Fibroblast of skin of scalp (primary cell): ENCODE results near the gene DDIT4L. TPM values are rescaled to one million over a fixed set of nuclear protein-coding genes. Genes with fewer than 3 reads are reported as not detected.
"Not testable (repeated sequence)": the region's sequence is repeated elsewhere in the genome, so short reads cannot be mapped to it uniquely, and the experiment has no call there.

ENCODE experiments used
- DNase-seq: peaks from one replicate; pipeline ENCODE4 v3.0.0-alpha.2; 2013
- polyA plus RNA-seq, 2 experiments: library from polyadenylated mRNA; unstranded; fragments of 120-200 nt; gene quantifications; one replicate each; pipeline ENCODE4 v1.2.1, GENCODE V29; 2013; ENCODE audit not compliant: insufficient read length in 2 of 2

DDIT4L gene
- polyA plus RNA-seq (2013, experiment 1 of 2; ENCODE audit: insufficient read length) = 0.07 TPM
- 0.71 TPM for polyA plus RNA-seq (2013, experiment 2 of 2; ENCODE audit: insufficient read length)

- peak; percentile 34 for DNase-seq
Measured at GRCh38 chr4:100189820-100190642, at the start of gene DDIT4L. Gene DDIT4L (minus strand): TSS chr4:100190468. CDS start chr4:100189983, 485 bp downstream.

GRCh38 chr4:100240008-100240407 lies 49.7 kb upstream of the DDIT4L start:
- DNase-seq = no peak

GRCh38 chr4:100224721-100225120 lies 34.5 kb upstream of the DDIT4L start:
- no peak for DNase-seq

GRCh38 chr4:100224160-100224559 lies 33.9 kb upstream of the DDIT4L start:
- DNase-seq = no peak

- DNase-seq = no peak
Measured at GRCh38 chr4:100208964-100209363, 18.7 kb upstream of the DDIT4L start.

- no peak for DNase-seq
Measured at GRCh38 chr4:100208459-100208858, 18.2 kb upstream of the DDIT4L start.

- no peak for DNase-seq
Measured at GRCh38 chr4:100206850-100207249, 16.6 kb upstream of the DDIT4L start.

GRCh38 chr4:100198061-100198460 lies 7.8 kb upstream of the DDIT4L start:
- DNase-seq = no peak

GRCh38 chr4:100196388-100197071 lies 6.3 kb upstream of the DDIT4L start:
- not testable (repeated sequence) for DNase-seq

GRCh38 chr4:100190643-100191600 lies 654 bp upstream of the DDIT4L start:
- no peak for DNase-seq

- no peak for DNase-seq
Measured at GRCh38 chr4:100188829-100189228, 1.4 kb downstream of the DDIT4L start.

GRCh38 chr4:100187781-100188180 lies 2.5 kb downstream of the DDIT4L start:
- no peak for DNase-seq

GRCh38 chr4:100184787-100185186 lies 5.5 kb downstream of the DDIT4L start:
- DNase-seq = no peak

- DNase-seq = no peak
Measured at GRCh38 chr4:100177855-100178254, 12.4 kb downstream of the DDIT4L start.

GRCh38 chr4:100177126-100177525 lies 13.1 kb downstream of the DDIT4L start:
- DNase-seq = no peak

- DNase-seq = no peak
Measured at GRCh38 chr4:100175858-100176257, 14.4 kb downstream of the DDIT4L start.

- no peak for DNase-seq
Measured at GRCh38 chr4:100174985-100175383, 15.3 kb downstream of the DDIT4L start.

- DNase-seq = no peak
Measured at GRCh38 chr4:100170986-100171385, 19.3 kb downstream of the DDIT4L start.

- DNase-seq = no peak
Measured at GRCh38 chr4:100169491-100170485, 20.5 kb downstream of the DDIT4L start.

- peak; percentile 44 for DNase-seq
Measured at GRCh38 chr4:100168521-100168920, 21.7 kb downstream of the DDIT4L start.
